Liver (tissue), 9 donors: ENCODE measurements around the gene CACNA1C. TPM values are rescaled to one million over a fixed set of nuclear protein-coding genes. Genes with fewer than 3 reads are reported as not detected.

Experiments used
- DNase-seq: peaks from one replicate; pipeline ENCODE4 v3.0.0-alpha.2; 2017; ENCODE audit warnings: low spot score
- H3K27ac ChIP-seq, 2 donors: one replicate each; pipeline ENCODE4 v1.7.0; 2013; ENCODE audit warnings: inconsistent platforms in 2 of 2, low read length in 2 of 2, control low read depth in 1 of 2, low read depth in 1 of 2, mild to moderate bottlenecking in 1 of 2
- H3K27me3 ChIP-seq, 4 donors: one replicate each; pipeline versions ENCODE4 v1.6.1 to v1.7.0; 2013; ENCODE audit warnings: low read length in 3 of 4, inconsistent platforms in 1 of 4, mild to moderate bottlenecking in 1 of 4, moderate library complexity in 1 of 4; ENCODE audit not compliant: control insufficient read depth in 4 of 4, insufficient read depth in 4 of 4
- H3K36me3 ChIP-seq, 4 donors: one replicate each; pipeline versions ENCODE4 v1.6.1 to v1.7.0; 2013; ENCODE audit warnings: low read length in 3 of 4, mild to moderate bottlenecking in 3 of 4, low read depth in 1 of 4, moderate library complexity in 1 of 4; ENCODE audit not compliant: control insufficient read depth in 4 of 4, insufficient read depth in 3 of 4
- H3K4me1 ChIP-seq, 4 donors: one replicate each; pipeline versions ENCODE4 v1.6.1 to v1.7.0; 2013; ENCODE audit warnings: low read length in 3 of 4, mild to moderate bottlenecking in 3 of 4, moderate library complexity in 1 of 4; ENCODE audit not compliant: control insufficient read depth in 4 of 4, insufficient read depth in 4 of 4
- H3K4me3 ChIP-seq, 3 donors: one replicate each; pipeline versions ENCODE4 v1.6.1 to v1.7.0; 2013; ENCODE audit warnings: low read length in 3 of 3, control low read depth in 1 of 3, low read depth in 1 of 3, mild to moderate bottlenecking in 1 of 3
- H3K9ac ChIP-seq, 2 donors: one replicate each; pipeline ENCODE4 v1.7.0; 2013; ENCODE audit warnings: low read length in 2 of 2, mild to moderate bottlenecking in 2 of 2, moderate library complexity in 2 of 2, control low read depth in 1 of 2, low read depth in 1 of 2
- H3K9me3 ChIP-seq, 4 donors: one replicate each; pipeline versions ENCODE4 v1.6.1 to v1.7.0; 2013; ENCODE audit warnings: low read length in 3 of 4; ENCODE audit not compliant: control insufficient read depth in 4 of 4
- EGR1 ChIP-seq, 2 donors: IDR thresholded peaks; 2 replicates each; pipeline ENCODE4 v1.6.1; 2016 to 2018; ENCODE audit warnings: antibody characterized with exemption in 2 of 2, low read depth in 2 of 2
- FOXA1 ChIP-seq: IDR thresholded peaks from 2 replicates; pipeline ENCODE4 v1.6.1; 2016; ENCODE audit warnings: antibody characterized with exemption
- FOXA2 ChIP-seq: IDR thresholded peaks from 2 replicates; pipeline ENCODE4 v1.6.1; 2016; ENCODE audit warnings: antibody characterized with exemption
- HNF4A ChIP-seq, 2 donors: conservative IDR thresholded peaks; 2 replicates each; pipeline ENCODE4 v1.6.1; 2016; ENCODE audit warnings: antibody characterized with exemption in 2 of 2, mild to moderate bottlenecking in 2 of 2
- HNF4G ChIP-seq: IDR thresholded peaks from 2 replicates; pipeline ENCODE4 v1.6.1; 2016; ENCODE audit warnings: antibody characterized with exemption
- JUND ChIP-seq, 2 donors: IDR thresholded peaks; 2 replicates each; pipeline ENCODE4 v1.6.1; 2016; ENCODE audit warnings: antibody characterized with exemption in 2 of 2
- RAD21 ChIP-seq, 2 donors: IDR thresholded peaks; 2 replicates each; pipeline ENCODE4 v1.6.1; 2016; ENCODE audit warnings: antibody characterized with exemption in 2 of 2, mild to moderate bottlenecking in 2 of 2
- RXRA ChIP-seq, 2 donors: IDR thresholded peaks; 2 replicates each; pipeline ENCODE4 v1.6.1; 2017 to 2018; ENCODE audit warnings: antibody characterized with exemption in 2 of 2, mild to moderate bottlenecking in 1 of 2
- SP1 ChIP-seq: IDR thresholded peaks from 2 replicates; pipeline ENCODE4 v1.6.1; 2018; ENCODE audit warnings: antibody characterized with exemption, mild to moderate bottlenecking
- TAF1 ChIP-seq: conservative IDR thresholded peaks from 2 replicates; pipeline ENCODE4 v1.6.1; 2016; ENCODE audit warnings: antibody characterized with exemption, mild to moderate bottlenecking
- YY1 ChIP-seq: IDR thresholded peaks from 2 replicates; pipeline ENCODE4 v1.6.1; 2016; ENCODE audit warnings: antibody characterized with exemption, mild to moderate bottlenecking
- WGBS: extraction: QIAGEN DNeasy Blood & Tissue Kit; methylation state at CpG from one replicate; pipeline ENCODE4 v1.1.7; 2013; 5-methylcytosine and 5-hydroxymethylcytosine counted together
- polyA plus RNA-seq, 2 donors: library from polyadenylated mRNA; stranded (reverse) in 1 of 2; unstranded in 1 of 2; fragments of 200-250 nt in 1 of 2; fragments of >200 nt in 1 of 2; fragmentation: Nextera tagmentation in 1 of 2; extraction: Ambion mirVana in 1 of 2; gene quantifications; one replicate each; pipeline versions ENCODE4 v1.2.1 to v1.2.3, GENCODE V29; 2013 to 2015
- total RNA-seq, 2 donors: library from RNA; depleted of rRNA; stranded (reverse); fragments of >200 nt; gene quantifications; one replicate each; pipeline ENCODE4 v1.2.3, GENCODE V29; 2014
- TF ChIP-seq, protein P1 (sequence below): IDR thresholded peaks from 2 replicates; pipeline ENCODE4 v1.6.1; 2016; ENCODE audit warnings: antibody characterized with exemption, mild to moderate bottlenecking
- TF ChIP-seq, protein P2 (sequence below): IDR thresholded peaks from 2 replicates; pipeline ENCODE4 v1.6.1; 2016; ENCODE audit warnings: antibody characterized with exemption
- TF ChIP-seq, protein P3 (sequence below): IDR thresholded peaks from 2 replicates; pipeline ENCODE4 v1.6.1; 2016; ENCODE audit warnings: antibody characterized with exemption
- TF ChIP-seq, protein P4 (sequence below): IDR thresholded peaks from 2 replicates; pipeline ENCODE4 v1.6.1; 2016; ENCODE audit warnings: antibody characterized with exemption
- TF ChIP-seq, protein P5 (sequence below): fragments of 150-350 bp; IDR thresholded peaks from 2 replicates; pipeline ENCODE4 v1.5.1; 2017; ENCODE audit warnings: improper control_type of control experiment, low read depth, low read length; ENCODE audit not compliant: missing input control
- donor health status: healthy.
- donor health status: healthy.
- donor health status: healthy.
- donor health status: healthy.
- donor health status: healthy.

The CACNA1C gene
- total and polyA plus RNA-seq, 4 donors, result 0.23 to 1.9 (median 0.41) TPM

DNA sequence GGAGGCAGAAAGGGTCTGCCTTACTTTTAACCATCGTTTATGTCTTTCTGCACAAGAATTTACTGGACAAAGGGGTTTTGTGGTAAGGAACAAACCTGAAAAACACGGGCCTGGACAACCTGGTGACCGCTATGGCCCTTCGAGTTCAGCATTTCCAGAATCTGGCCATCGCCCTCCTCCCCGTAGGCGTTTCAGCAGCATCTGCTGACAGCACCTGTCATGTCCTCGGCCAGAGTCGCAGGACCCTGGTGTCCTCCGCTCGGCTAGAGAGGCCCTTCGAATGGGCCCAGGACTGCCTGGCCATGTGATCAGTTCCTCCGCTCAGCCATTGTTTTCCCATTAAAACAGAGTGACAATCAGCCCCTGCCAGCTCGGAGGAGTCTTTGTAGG, 599.2 kb downstream of the CACNA1C start:
- H3K4me3 ChIP-seq, result no peak overlapping the region
- H3K27ac ChIP-seq, result no peak overlapping the region
- no peak for DNase-seq
- WGBS, result 92% methylated on average over 14 of the region's 14 CpGs
- H3K9me3 ChIP-seq, result peaks cover 0 to 3% (median 0%) of the 10 kb centered on the region in 4 donors
- TF ChIP-seq FOXA2, result no peak
- TF ChIP-seq, protein P1, sequence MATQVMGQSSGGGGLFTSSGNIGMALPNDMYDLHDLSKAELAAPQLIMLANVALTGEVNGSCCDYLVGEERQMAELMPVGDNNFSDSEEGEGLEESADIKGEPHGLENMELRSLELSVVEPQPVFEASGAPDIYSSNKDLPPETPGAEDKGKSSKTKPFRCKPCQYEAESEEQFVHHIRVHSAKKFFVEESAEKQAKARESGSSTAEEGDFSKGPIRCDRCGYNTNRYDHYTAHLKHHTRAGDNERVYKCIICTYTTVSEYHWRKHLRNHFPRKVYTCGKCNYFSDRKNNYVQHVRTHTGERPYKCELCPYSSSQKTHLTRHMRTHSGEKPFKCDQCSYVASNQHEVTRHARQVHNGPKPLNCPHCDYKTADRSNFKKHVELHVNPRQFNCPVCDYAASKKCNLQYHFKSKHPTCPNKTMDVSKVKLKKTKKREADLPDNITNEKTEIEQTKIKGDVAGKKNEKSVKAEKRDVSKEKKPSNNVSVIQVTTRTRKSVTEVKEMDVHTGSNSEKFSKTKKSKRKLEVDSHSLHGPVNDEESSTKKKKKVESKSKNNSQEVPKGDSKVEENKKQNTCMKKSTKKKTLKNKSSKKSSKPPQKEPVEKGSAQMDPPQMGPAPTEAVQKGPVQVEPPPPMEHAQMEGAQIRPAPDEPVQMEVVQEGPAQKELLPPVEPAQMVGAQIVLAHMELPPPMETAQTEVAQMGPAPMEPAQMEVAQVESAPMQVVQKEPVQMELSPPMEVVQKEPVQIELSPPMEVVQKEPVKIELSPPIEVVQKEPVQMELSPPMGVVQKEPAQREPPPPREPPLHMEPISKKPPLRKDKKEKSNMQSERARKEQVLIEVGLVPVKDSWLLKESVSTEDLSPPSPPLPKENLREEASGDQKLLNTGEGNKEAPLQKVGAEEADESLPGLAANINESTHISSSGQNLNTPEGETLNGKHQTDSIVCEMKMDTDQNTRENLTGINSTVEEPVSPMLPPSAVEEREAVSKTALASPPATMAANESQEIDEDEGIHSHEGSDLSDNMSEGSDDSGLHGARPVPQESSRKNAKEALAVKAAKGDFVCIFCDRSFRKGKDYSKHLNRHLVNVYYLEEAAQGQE, result no peak
- TF ChIP-seq, protein P2, sequence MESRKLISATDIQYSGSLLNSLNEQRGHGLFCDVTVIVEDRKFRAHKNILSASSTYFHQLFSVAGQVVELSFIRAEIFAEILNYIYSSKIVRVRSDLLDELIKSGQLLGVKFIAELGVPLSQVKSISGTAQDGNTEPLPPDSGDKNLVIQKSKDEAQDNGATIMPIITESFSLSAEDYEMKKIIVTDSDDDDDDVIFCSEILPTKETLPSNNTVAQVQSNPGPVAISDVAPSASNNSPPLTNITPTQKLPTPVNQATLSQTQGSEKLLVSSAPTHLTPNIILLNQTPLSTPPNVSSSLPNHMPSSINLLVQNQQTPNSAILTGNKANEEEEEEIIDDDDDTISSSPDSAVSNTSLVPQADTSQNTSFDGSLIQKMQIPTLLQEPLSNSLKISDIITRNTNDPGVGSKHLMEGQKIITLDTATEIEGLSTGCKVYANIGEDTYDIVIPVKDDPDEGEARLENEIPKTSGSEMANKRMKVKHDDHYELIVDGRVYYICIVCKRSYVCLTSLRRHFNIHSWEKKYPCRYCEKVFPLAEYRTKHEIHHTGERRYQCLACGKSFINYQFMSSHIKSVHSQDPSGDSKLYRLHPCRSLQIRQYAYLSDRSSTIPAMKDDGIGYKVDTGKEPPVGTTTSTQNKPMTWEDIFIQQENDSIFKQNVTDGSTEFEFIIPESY, result no peak
- no peak for TF ChIP-seq JUND (IDR thresholded peaks at IDR 0.05)
- TF ChIP-seq, protein P3, sequence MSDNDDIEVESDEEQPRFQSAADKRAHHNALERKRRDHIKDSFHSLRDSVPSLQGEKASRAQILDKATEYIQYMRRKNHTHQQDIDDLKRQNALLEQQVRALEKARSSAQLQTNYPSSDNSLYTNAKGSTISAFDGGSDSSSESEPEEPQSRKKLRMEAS, result no peak
- TF ChIP-seq YY1, result no peak
- no peak for TF ChIP-seq TAF1
- no peak for TF ChIP-seq EGR1 (IDR thresholded peaks at IDR 0.05; ENCODE audit: low read depth in 2 of 2)
- TF ChIP-seq HNF4G, result no peak
- H3K27me3 ChIP-seq, result no peaks in the 10 kb centered on the region
- H3K36me3 ChIP-seq, result no peaks in the 10 kb centered on the region
- no peaks in the 10 kb centered on the region for H3K4me1 ChIP-seq
- H3K9ac ChIP-seq, result no peak overlapping the region

DNA sequence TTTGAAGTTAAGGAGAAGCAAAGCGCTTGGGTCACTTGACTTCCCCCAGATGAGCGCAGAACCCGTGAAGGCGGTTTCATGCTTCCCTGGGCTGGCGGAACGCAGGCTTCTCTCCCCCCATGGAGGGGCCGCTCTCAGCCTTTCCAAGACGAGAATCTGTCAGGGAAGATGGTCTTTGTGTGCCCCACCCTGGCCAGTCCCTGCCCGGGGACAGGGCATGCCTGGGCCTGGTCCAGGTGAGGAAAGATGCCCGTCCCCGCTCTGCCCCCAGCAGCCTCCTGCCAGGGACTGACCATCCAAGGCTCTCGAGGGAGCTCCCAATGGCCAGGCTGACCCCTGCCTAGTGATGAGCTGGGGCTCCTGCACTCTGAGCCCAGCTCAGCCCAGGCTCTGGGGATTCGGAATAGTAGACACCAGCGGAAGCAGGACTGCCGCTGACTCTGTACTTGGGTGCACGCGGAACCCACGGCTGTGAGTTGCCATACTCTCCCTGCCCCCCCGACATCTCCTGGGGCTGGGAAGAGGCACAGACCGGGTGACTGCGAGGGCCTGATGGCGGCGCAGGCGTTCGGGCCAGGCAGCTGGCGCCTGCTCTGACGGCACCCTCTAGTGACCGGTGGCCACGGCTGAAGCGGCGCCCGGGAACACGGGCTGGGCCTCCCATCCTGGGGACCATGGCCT, 599.8 kb downstream of the CACNA1C start:
- Histone ChIP-seq H3K4me3 (no peak overlapping the region), H3K9ac (no peak overlapping the region), H3K27me3 (no peaks in the 10 kb centered on the region), H3K27ac (no peak overlapping the region), H3K4me1 (no peaks in the 10 kb centered on the region), H3K9me3 (peaks cover 0 to 3% (median 0%) of the 10 kb centered on the region in 4 donors), H3K36me3 (no peaks in the 10 kb centered on the region)
- 79% methylated on average over 33 of the region's 33 CpGs for WGBS
- DNase-seq, result no peak
- no peak for TF ChIP-seq RXRA (IDR thresholded peaks at IDR 0.05)
- no peak for TF ChIP-seq JUND (IDR thresholded peaks at IDR 0.05)
- TF ChIP-seq EGR1 (IDR thresholded peaks at IDR 0.05; ENCODE audit: low read depth in 2 of 2), result no peak
- TF ChIP-seq, protein P4, sequence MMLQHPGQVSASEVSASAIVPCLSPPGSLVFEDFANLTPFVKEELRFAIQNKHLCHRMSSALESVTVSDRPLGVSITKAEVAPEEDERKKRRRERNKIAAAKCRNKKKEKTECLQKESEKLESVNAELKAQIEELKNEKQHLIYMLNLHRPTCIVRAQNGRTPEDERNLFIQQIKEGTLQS, result no peak
- no peak for TF ChIP-seq SP1
- TF ChIP-seq FOXA1, result no peak
- TF ChIP-seq FOXA2, result no peak
- TF ChIP-seq, protein P3, result no peak
- TF ChIP-seq, protein P5, sequence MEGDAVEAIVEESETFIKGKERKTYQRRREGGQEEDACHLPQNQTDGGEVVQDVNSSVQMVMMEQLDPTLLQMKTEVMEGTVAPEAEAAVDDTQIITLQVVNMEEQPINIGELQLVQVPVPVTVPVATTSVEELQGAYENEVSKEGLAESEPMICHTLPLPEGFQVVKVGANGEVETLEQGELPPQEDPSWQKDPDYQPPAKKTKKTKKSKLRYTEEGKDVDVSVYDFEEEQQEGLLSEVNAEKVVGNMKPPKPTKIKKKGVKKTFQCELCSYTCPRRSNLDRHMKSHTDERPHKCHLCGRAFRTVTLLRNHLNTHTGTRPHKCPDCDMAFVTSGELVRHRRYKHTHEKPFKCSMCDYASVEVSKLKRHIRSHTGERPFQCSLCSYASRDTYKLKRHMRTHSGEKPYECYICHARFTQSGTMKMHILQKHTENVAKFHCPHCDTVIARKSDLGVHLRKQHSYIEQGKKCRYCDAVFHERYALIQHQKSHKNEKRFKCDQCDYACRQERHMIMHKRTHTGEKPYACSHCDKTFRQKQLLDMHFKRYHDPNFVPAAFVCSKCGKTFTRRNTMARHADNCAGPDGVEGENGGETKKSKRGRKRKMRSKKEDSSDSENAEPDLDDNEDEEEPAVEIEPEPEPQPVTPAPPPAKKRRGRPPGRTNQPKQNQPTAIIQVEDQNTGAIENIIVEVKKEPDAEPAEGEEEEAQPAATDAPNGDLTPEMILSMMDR, result no peak
- TF ChIP-seq, protein P1, result no peak
- TF ChIP-seq RAD21 (IDR thresholded peaks at IDR 0.05), result no peak
- no peak for TF ChIP-seq YY1
- no peak for TF ChIP-seq HNF4A (conservative IDR thresholded peaks at IDR 0.05)
